CD4-positive, alpha-beta T cell treated with Interferon alpha-2 for 1 hour (primary cell): ENCODE data around the gene FLT1.
A peak's percentile ranks its signal among the peaks of the same experiment; 100 is the strongest.

Experiments
- DNase-seq, 2 donors: peaks; one replicate each; pipeline ENCODE4 v3.0.0-alpha.2; 2020 to 2022

FLT1 gene

GRCh38 chr13:28379371-28380083 is 115.4 kb downstream of the FLT1 start:
- no peak for DNase-seq

- DNase-seq: no peak
Observed at GRCh38 chr13:28376604-28377003, 118.3 kb downstream of the FLT1 start.

- DNase-seq: no peak
Observed at GRCh38 chr13:28375250-28375930, 119.5 kb downstream of the FLT1 start.

- DNase-seq: no peak
Observed at GRCh38 chr13:28373810-28374209, 121.1 kb downstream of the FLT1 start.

- DNase-seq: no peak
Observed at GRCh38 chr13:28370448-28370847, 124.5 kb downstream of the FLT1 start.

- DNase-seq: no peak
Observed at GRCh38 chr13:28358708-28359107, 136.2 kb downstream of the FLT1 start.

GRCh38 chr13:28357911-28358433 is 137.0 kb downstream of the FLT1 start:
- peak; percentile 10 to 34 for DNase-seq

GRCh38 chr13:28357247-28357825 is 137.6 kb downstream of the FLT1 start:
- no peak for DNase-seq

- DNase-seq: no peak
Observed at GRCh38 chr13:28356561-28357021, 138.3 kb downstream of the FLT1 start.

GRCh38 chr13:28355822-28356371 is 139.0 kb downstream of the FLT1 start:
- peak; percentile 19 to 49 for DNase-seq

GRCh38 chr13:28355046-28355821 is 139.7 kb downstream of the FLT1 start:
- no peak for DNase-seq

GRCh38 chr13:28353679-28354078 is 141.2 kb downstream of the FLT1 start:
- DNase-seq: no peak

- DNase-seq: no peak
Observed at GRCh38 chr13:28349907-28350654, 144.8 kb downstream of the FLT1 start.

- DNase-seq: no peak
Observed at GRCh38 chr13:28349371-28349770, 145.6 kb downstream of the FLT1 start.

- no peak for DNase-seq
Observed at GRCh38 chr13:28347456-28348371, 147.2 kb downstream of the FLT1 start.

- no peak for DNase-seq
Observed at GRCh38 chr13:28346154-28346553, 148.8 kb downstream of the FLT1 start.

GRCh38 chr13:28344163-28344562 is 150.8 kb downstream of the FLT1 start:
- no peak for DNase-seq

GRCh38 chr13:28342251-28342650 is 152.7 kb downstream of the FLT1 start:
- no peak for DNase-seq

- DNase-seq: no peak
Observed at GRCh38 chr13:28340272-28340793, 154.6 kb downstream of the FLT1 start.

- DNase-seq: no peak
Observed at GRCh38 chr13:28339419-28339818, 155.5 kb downstream of the FLT1 start.

GRCh38 chr13:28338742-28339141 is 156.2 kb downstream of the FLT1 start:
- DNase-seq: no peak
